Endothelial cell (in vitro differentiated cells): Measurements from ENCODE around the gene ZCCHC10. TPM values are rescaled to one million over a fixed set of nuclear protein-coding genes. Genes with fewer than 3 reads are reported as not detected.
"Not testable (repeated sequence)": the region's sequence is repeated elsewhere in the genome, so short reads cannot be mapped to it uniquely, and the experiment has no call there.

Experiments
- DNase-seq: peaks from one replicate; pipeline ENCODE4 v3.0.0; 2021; ENCODE audit warnings: low spot score
- H3K27ac Mint-ChIP-seq: one replicate; pipeline ENCODE4 v1.8.0; 2021; ENCODE audit warnings: mixed read lengths, inconsistent platforms; ENCODE audit not compliant: unreplicated experiment
- H3K27me3 Mint-ChIP-seq: one replicate; pipeline ENCODE4 v1.8.0; 2021; ENCODE audit warnings: mild to moderate bottlenecking, moderate library complexity, mixed read lengths, inconsistent platforms; ENCODE audit not compliant: unreplicated experiment
- H3K36me3 Mint-ChIP-seq: one replicate; pipeline ENCODE4 v1.8.0; 2021; ENCODE audit warnings: mild to moderate bottlenecking, low read depth, mixed read lengths, inconsistent platforms; ENCODE audit not compliant: unreplicated experiment
- H3K4me1 Mint-ChIP-seq: one replicate; pipeline ENCODE4 v1.8.0; 2021; ENCODE audit warnings: mild to moderate bottlenecking, mixed read lengths, inconsistent platforms; ENCODE audit not compliant: unreplicated experiment
- H3K4me3 Mint-ChIP-seq: one replicate; pipeline ENCODE4 v1.8.0; 2021; ENCODE audit warnings: mild to moderate bottlenecking, mixed read lengths, inconsistent platforms; ENCODE audit not compliant: unreplicated experiment
- H3K9me3 Mint-ChIP-seq: one replicate; pipeline ENCODE4 v1.8.0; 2021; ENCODE audit warnings: mixed read lengths, inconsistent platforms; ENCODE audit not compliant: unreplicated experiment
- total RNA-seq: library from RNA; stranded (reverse); fragmentation: NEBNext Ultra II Directional; extraction: Animal tissue kit (Norgen Biotek cat#: 25700); gene quantifications from one replicate; pipeline ENCODE4 v1.2.1, GENCODE V29; 2021; ENCODE audit not compliant: unreplicated experiment
- TF ChIP-seq, protein P1 (sequence below): fragments of 200-600 bp; sonication (generic); IDR thresholded peaks from one replicate; pipeline ENCODE4 v1.5.0; 2021; ENCODE audit warnings: antibody characterized with exemption; ENCODE audit not compliant: unreplicated experiment

Gene ZCCHC10
- total RNA-seq, 1 donor from 2014 or later, result 33.0 TPM

GRCh38 chr5:132963171-132964104 is 62.9 kb downstream of the ZCCHC10 start, which contains the start of gene AFF4:
TSS of gene AFF4 (minus strand) at chr5:132963634. CDS start at chr5:132937189, 26,445 bp downstream.
- Mint-ChIP-seq H3K27me3 (peaks cover 4% of the 10 kb centered on the region), H3K9me3 (no peaks in the 10 kb centered on the region), H3K4me1 (peaks cover 18% of the 10 kb centered on the region), H3K36me3 (peaks cover 4% of the 10 kb centered on the region), H3K27ac (peak within 1 kb of the TSS; percentile 100), H3K4me3 (peak within 1 kb of the TSS; percentile 99)
- peak; percentile 98 for DNase-seq
- TF ChIP-seq, protein P1, sequence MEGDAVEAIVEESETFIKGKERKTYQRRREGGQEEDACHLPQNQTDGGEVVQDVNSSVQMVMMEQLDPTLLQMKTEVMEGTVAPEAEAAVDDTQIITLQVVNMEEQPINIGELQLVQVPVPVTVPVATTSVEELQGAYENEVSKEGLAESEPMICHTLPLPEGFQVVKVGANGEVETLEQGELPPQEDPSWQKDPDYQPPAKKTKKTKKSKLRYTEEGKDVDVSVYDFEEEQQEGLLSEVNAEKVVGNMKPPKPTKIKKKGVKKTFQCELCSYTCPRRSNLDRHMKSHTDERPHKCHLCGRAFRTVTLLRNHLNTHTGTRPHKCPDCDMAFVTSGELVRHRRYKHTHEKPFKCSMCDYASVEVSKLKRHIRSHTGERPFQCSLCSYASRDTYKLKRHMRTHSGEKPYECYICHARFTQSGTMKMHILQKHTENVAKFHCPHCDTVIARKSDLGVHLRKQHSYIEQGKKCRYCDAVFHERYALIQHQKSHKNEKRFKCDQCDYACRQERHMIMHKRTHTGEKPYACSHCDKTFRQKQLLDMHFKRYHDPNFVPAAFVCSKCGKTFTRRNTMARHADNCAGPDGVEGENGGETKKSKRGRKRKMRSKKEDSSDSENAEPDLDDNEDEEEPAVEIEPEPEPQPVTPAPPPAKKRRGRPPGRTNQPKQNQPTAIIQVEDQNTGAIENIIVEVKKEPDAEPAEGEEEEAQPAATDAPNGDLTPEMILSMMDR, result no peak

DNA sequence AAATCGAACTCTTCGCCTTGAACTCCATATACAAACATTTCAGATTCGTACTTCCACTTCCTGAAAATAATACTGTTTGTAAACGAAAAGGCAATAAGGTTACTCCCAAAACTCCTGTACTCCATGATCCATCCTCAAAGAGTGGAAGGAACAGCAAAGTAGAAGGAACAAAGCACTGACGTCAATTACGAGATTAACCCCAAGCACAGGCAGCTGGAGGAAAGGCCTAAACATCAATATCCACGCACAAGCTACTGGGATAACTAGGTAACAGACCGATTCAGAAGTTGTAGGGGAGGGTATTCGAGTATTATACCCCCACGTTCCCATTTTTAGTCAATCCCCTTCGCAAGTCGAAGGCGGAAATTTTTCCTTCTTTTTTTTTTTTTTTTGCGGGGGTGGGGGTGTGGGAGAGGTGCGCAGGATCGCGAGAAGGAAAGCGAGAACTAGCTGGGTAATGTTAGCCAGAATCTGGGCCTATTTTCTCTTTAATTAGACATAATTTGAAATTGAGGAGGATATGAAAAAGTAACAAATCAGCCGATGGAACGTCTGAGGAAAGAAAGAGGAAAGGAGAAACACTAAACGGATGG is 63.8 kb downstream of the ZCCHC10 start:
- Mint-ChIP-seq H3K4me3 (peak overlapping the region; percentile 99), H3K27ac (peak overlapping the region; percentile 100), H3K4me1 (peaks cover 18% of the 10 kb centered on the region), H3K36me3 (peaks cover 4% of the 10 kb centered on the region), H3K9me3 (no peaks in the 10 kb centered on the region), H3K27me3 (peaks cover 4% of the 10 kb centered on the region)
- TF ChIP-seq, protein P1, result no peak
- peak; percentile 34 for DNase-seq

GRCh38 chr5:132961887-132962286 is 64.5 kb downstream of the ZCCHC10 start:
- no peak for DNase-seq
- peaks cover 4% of the 10 kb centered on the region for H3K27me3 Mint-ChIP-seq
- TF ChIP-seq, protein P1, result no peak
- H3K27ac Mint-ChIP-seq, result peak overlapping the region; percentile 100
- H3K36me3 Mint-ChIP-seq, result peaks cover 4% of the 10 kb centered on the region
- peak overlapping the region; percentile 99 for H3K4me3 Mint-ChIP-seq
- no peaks in the 10 kb centered on the region for H3K9me3 Mint-ChIP-seq
- peaks cover 18% of the 10 kb centered on the region for H3K4me1 Mint-ChIP-seq

GRCh38 chr5:132961123-132961815 is 65.1 kb downstream of the ZCCHC10 start:
- H3K4me1 Mint-ChIP-seq, result peaks cover 18% of the 10 kb centered on the region
- not testable (repeated sequence) for H3K9me3 Mint-ChIP-seq, DNase-seq, H3K36me3 Mint-ChIP-seq, H3K27me3 Mint-ChIP-seq
- H3K4me3 Mint-ChIP-seq, result peak overlapping the region; percentile 99
- peak overlapping the region; percentile 100 for H3K27ac Mint-ChIP-seq

- H3K9me3 Mint-ChIP-seq, DNase-seq, H3K4me3 Mint-ChIP-seq, H3K4me1 Mint-ChIP-seq, H3K27me3 Mint-ChIP-seq, H3K27ac Mint-ChIP-seq: not testable (repeated sequence)
- H3K36me3 Mint-ChIP-seq, result peaks cover 13% of the 10 kb centered on the region
These were observed 70.1 kb downstream of the ZCCHC10 start for GRCh38 chr5:132956166-132956799.
